Adrenal gland (tissue), 12 donors: ENCODE measurements around the gene SV2C. TPM values are rescaled to one million over a fixed set of nuclear protein-coding genes. Genes with fewer than 3 reads are reported as not detected.
"Not testable (repeated sequence)": the region's sequence is repeated elsewhere in the genome, so short reads cannot be mapped to it uniquely, and the experiment has no call there.

Experiments
- DNase-seq, 7 donors: peaks; one replicate each; pipeline ENCODE4 v3.0.0-alpha.2; 2019 to 2020
- H3K27ac ChIP-seq, 5 donors: fragments of 200-600 bp; sonication (generic) in 4 of 5; 1 replicate in 3 of 5; 2 replicates in 2 of 5; pipeline versions ENCODE4 v1.5.1 to v1.8.0; 2016 to 2020; ENCODE audit warnings: mild to moderate bottlenecking in 1 of 5
- H3K27me3 ChIP-seq: fragments of 200-600 bp; 2 replicates; pipeline ENCODE4 v1.8.0; 2021
- H3K36me3 ChIP-seq, 2 donors: fragments of 200-600 bp; replicated peaks in 1 of 2; 1 replicate in 1 of 2; 2 replicates in 1 of 2; pipeline versions ENCODE4 v1.5.1 to v1.8.0; 2018 to 2022
- H3K4me1 ChIP-seq, 2 donors: fragments of 200-600 bp; replicated peaks in 1 of 2; 1 replicate in 1 of 2; 2 replicates in 1 of 2; pipeline versions ENCODE4 v1.5.1 to v1.8.0; 2018 to 2021
- H3K4me3 ChIP-seq, 4 donors: fragments of 200-600 bp; sonication (generic) in 3 of 4; one replicate each; pipeline ENCODE4 v1.5.1; 2016 to 2018
- H3K9me3 ChIP-seq, 3 donors: fragments of 200-600 bp; sonication (generic) in 1 of 3; replicated peaks in 1 of 3; 1 replicate in 2 of 3; 2 replicates in 1 of 3; pipeline versions ENCODE4 v1.5.1 to v1.8.0; 2016 to 2021
- CTCF ChIP-seq, 6 experiments: fragments of 450-650 bp in 4 of 6; fragments of 200-600 bp in 2 of 6; sonication (generic) in 1 of 6; IDR thresholded peaks; 1 replicate in 5 of 6; 2 replicates in 1 of 6; pipeline versions ENCODE4 v1.5.1 to v1.8.0; 2016 to 2021; ENCODE audit warnings: antibody characterized with exemption in 6 of 6, mild to moderate bottlenecking in 2 of 6, moderate library complexity in 1 of 6
- POLR2A ChIP-seq, 2 donors: fragments of 450-650 bp; IDR thresholded peaks; one replicate each; pipeline ENCODE4 v1.6.1; 2017; ENCODE audit warnings: antibody characterized with exemption in 2 of 2, mild to moderate bottlenecking in 2 of 2, moderate library complexity in 1 of 2
- WGBS, 4 donors: extraction: QIAGEN DNeasy Blood & Tissue Kit in 2 of 4; methylation state at CpG; one replicate each; pipeline versions ENCODE4 v1.1.5 to v1.1.7; 2013 to 2017; 5-methylcytosine and 5-hydroxymethylcytosine counted together
- intact Hi-C, 2 donors: fragments of 100-400 bp; cut with DNase I; formaldehyde crosslinking; loops; one replicate each; pipeline versions ENCODE4 v1.14.1 to v1.15.0; 2022 to 2023
- polyA plus RNA-seq, 3 donors: library from polyadenylated mRNA; stranded (reverse); fragments of 200-250 nt in 2 of 3; fragments of 350-450 nt in 1 of 3; fragmentation: Illumina TruSeq in 1 of 3; extraction: RNeasy Lipid Tissue Mini Kit (QIAGEN cat#74804) in 1 of 3; gene quantifications; one replicate each; pipeline ENCODE4 v1.2.3, GENCODE V29; 2013 to 2014
- total RNA-seq, 9 donors: library from RNA; depleted of rRNA in 4 of 9; stranded (reverse); fragments of >200 nt in 4 of 9; fragments of 120-200 nt in 1 of 9; fragmentation: NEBNext Ultra II Directional in 1 of 9; extraction: Animal tissue kit (Norgen Biotek cat#: 25700) in 1 of 9; gene quantifications; one replicate each; pipeline versions ENCODE4 v1.1.0 to v1.2.4, GENCODE V29; 2013 to 2023
- donor health status: healthy with polysubstance abuse.
- donor health status: Bipolar disorder and iron deficiency.
- donor health status: DM: yes; HTN: yes; CAD: no.
- donor health status: DM: no; HTN: no; CAD: no.
- donor health status: DM: no; HTN: no; CAD: no.
- donor health status: DM: yes; HTN: yes; CAD: no.

Gene SV2C
- total and polyA plus RNA-seq, 12 donors: under 0.01 to 0.96 (median 0.19) TPM; not detected in 1

- DNase-seq: no peak
- Histone ChIP-seq H3K27ac (peak overlapping the region in 1 of 5 donors; percentile 34), H3K9me3 (no peaks in the 10 kb centered on the region), H3K36me3 (no peaks in the 10 kb centered on the region), H3K4me1 (peaks cover 0 to 7% of the 10 kb centered on the region in 2 donors), H3K27me3 (peaks cover 47% of the 10 kb centered on the region), H3K4me3 (peak overlapping the region in 2 of 4 donors; percentile 9 to 29)
- WGBS, 4 donors: 2 to 3% (median 2%) methylated on average over 22 to 50 of the region's 50 CpGs
- intact Hi-C loops: no loop called here
- no peak for TF ChIP-seq CTCF (IDR thresholded peaks at IDR 0.05)
- no peak for TF ChIP-seq POLR2A (IDR thresholded peaks at IDR 0.05)
Measured at GRCh38 chr5:76083555-76084495, 642 bp downstream of the SV2C start.

GRCh38 chr5:76084496-76085242, 1.5 kb downstream of the SV2C start:
- Histone ChIP-seq H3K4me3 (peak overlapping the region in 1 of 4 donors; percentile 15), H3K9me3 (no peaks in the 10 kb centered on the region), H3K4me1 (peaks cover 0 to 7% of the 10 kb centered on the region in 2 donors), H3K27me3 (peaks cover 47% of the 10 kb centered on the region), H3K27ac (no peak overlapping the region), H3K36me3 (no peaks in the 10 kb centered on the region)
- no peak for TF ChIP-seq CTCF (IDR thresholded peaks at IDR 0.05)
- intact Hi-C loops: no loop called here
- peak in 1 of 7 donors; percentile 53 for DNase-seq
- 2 to 5% (median 3%) methylated on average over 12 to 74 of the region's 74 CpGs for WGBS, 4 donors

GRCh38 chr5:76085243-76085579, 2.0 kb downstream of the SV2C start:
- Histone ChIP-seq H3K27ac (no peak overlapping the region), H3K9me3 (no peaks in the 10 kb centered on the region), H3K4me1 (peaks cover 0 to 7% of the 10 kb centered on the region in 2 donors), H3K4me3 (no peak overlapping the region), H3K27me3 (peaks cover 47% of the 10 kb centered on the region), H3K36me3 (no peaks in the 10 kb centered on the region)
- TF ChIP-seq CTCF (IDR thresholded peaks at IDR 0.05) (no peak), POLR2A (IDR thresholded peaks at IDR 0.05) (no peak)
- no peak for DNase-seq
- intact Hi-C loops: no loop called here
- WGBS, 4 donors: 24 to 45% (median 30%) methylated on average over 7 of the region's 7 CpGs

DNA sequence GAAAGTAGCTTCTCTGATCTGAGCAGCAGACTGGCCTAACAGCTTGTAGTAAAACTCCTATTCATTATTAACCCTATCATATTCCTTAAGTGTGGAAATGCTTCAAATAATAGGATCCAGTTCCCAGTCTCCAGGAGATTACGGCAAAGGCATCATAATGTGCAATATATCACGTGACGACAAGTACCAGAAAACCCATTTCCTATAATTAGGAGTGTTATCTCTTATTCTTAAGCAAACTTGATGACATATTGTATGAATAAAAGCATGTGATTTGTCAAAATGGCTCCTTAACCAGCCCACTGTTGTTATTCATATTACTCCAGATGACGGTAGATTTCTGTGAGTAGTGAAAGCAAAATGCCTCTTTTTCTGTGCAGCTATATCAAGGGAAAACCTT, 2.9 kb downstream of the SV2C start:
- intact Hi-C loops: no loop called here
- Histone ChIP-seq H3K4me3 (no peak overlapping the region), H3K27ac (no peak overlapping the region), H3K27me3 (peaks cover 47% of the 10 kb centered on the region), H3K4me1 (peaks cover 0 to 7% of the 10 kb centered on the region in 2 donors), H3K36me3 (no peaks in the 10 kb centered on the region), H3K9me3 (no peaks in the 10 kb centered on the region)
- WGBS, 4 donors: 55 to 76% (median 65%) methylated on average over 4 of the region's 4 CpGs
- no peak for DNase-seq
- TF ChIP-seq CTCF (IDR thresholded peaks at IDR 0.05) (no peak), POLR2A (IDR thresholded peaks at IDR 0.05) (no peak)

GRCh38 chr5:76089156-76089555, 6.0 kb downstream of the SV2C start:
- whole genome bisulfite sequencing, 4 donors: 82 to 88% (median 85%) methylated on average over 2 of the region's 2 CpGs
- H3K27me3 ChIP-seq: peaks cover 24% of the 10 kb centered on the region
- intact Hi-C loops, H3K4me3 ChIP-seq, H3K27ac ChIP-seq, H3K36me3 ChIP-seq, DNase-seq, H3K9me3 ChIP-seq, H3K4me1 ChIP-seq: not testable (repeated sequence)
